Rectal smooth muscle tissue (tissue), 1 donor: ENCODE measurements around the gene LAMA4.
A peak's percentile ranks its signal among the peaks of the same experiment; 100 is the strongest.

Experiments used
- H3K27ac ChIP-seq: one replicate; pipeline ENCODE4 v1.7.0; 2013; ENCODE audit warnings: low read depth, low read length, inconsistent platforms
- H3K27me3 ChIP-seq: one replicate; pipeline ENCODE4 v1.7.0; 2013; ENCODE audit warnings: low read length; ENCODE audit not compliant: control insufficient read depth, insufficient read depth
- H3K36me3 ChIP-seq: one replicate; pipeline ENCODE4 v1.7.0; 2013; ENCODE audit warnings: low read length; ENCODE audit not compliant: control insufficient read depth, insufficient read depth
- H3K4me1 ChIP-seq: one replicate; pipeline ENCODE4 v1.7.0; 2013; ENCODE audit warnings: low read length; ENCODE audit not compliant: control insufficient read depth, insufficient read depth
- H3K4me3 ChIP-seq: one replicate; pipeline ENCODE4 v1.7.0; 2013; ENCODE audit warnings: low read length
- H3K9ac ChIP-seq: one replicate; pipeline ENCODE4 v1.7.0; 2013; ENCODE audit warnings: low read length

Gene LAMA4

DNA sequence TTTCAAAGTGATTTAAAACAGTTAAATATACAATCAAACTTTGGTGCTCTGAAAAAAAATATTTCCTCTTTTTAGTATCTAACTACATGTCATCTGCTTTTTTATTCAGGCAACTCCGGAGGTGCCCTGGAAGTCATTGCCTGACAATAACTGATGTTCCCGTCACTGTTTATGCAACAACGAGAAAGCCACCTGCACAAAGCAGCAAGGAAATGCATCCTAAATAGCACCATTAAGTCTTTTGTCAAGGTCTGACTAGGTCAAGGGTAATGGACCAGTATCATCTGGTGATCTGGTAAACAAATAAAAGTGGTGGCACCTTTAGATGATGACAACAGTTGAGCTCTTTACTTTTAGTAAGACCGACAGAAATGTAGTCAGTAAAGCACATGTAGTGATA lies 153.8 kb downstream of the LAMA4 start:
- no peaks in the 10 kb centered on the region for H3K27me3 ChIP-seq
- H3K27ac ChIP-seq = no peak overlapping the region
- no peak overlapping the region for H3K9ac ChIP-seq
- no peaks in the 10 kb centered on the region for H3K4me1 ChIP-seq
- H3K36me3 ChIP-seq = no peaks in the 10 kb centered on the region
- no peak overlapping the region for H3K4me3 ChIP-seq

GRCh38 chr6:112096901-112097300 lies 157.5 kb downstream of the LAMA4 start:
- Histone ChIP-seq H3K9ac (no peak overlapping the region), H3K4me1 (no peaks in the 10 kb centered on the region), H3K36me3 (no peaks in the 10 kb centered on the region), H3K27ac (no peak overlapping the region), H3K27me3 (no peaks in the 10 kb centered on the region), H3K4me3 (no peak overlapping the region)

DNA sequence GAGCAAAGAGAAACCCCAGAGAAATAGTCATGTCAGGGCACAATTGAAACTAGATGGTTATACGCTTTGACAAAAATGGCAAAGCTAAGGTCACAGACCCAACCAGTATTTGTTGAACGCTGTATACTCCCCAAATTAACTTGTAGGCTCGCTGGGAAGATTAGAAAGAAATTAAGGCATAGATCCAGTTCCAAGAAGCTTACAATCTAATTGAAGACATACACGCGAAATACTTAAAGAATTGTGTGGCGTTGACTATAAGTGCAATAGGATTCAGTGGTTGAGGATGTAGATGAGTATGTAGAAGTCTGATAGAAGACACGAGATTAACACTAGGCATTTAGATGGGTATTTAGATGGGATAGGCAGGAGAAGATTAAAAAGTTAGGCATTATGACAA lies 166.5 kb downstream of the LAMA4 start:
- Histone ChIP-seq H3K4me3 (peak overlapping the region; percentile 93), H3K27me3 (no peaks in the 10 kb centered on the region), H3K27ac (peak overlapping the region; percentile 84), H3K9ac (peak overlapping the region; percentile 38), H3K4me1 (peaks cover 5% of the 10 kb centered on the region), H3K36me3 (peaks cover 3% of the 10 kb centered on the region)

DNA sequence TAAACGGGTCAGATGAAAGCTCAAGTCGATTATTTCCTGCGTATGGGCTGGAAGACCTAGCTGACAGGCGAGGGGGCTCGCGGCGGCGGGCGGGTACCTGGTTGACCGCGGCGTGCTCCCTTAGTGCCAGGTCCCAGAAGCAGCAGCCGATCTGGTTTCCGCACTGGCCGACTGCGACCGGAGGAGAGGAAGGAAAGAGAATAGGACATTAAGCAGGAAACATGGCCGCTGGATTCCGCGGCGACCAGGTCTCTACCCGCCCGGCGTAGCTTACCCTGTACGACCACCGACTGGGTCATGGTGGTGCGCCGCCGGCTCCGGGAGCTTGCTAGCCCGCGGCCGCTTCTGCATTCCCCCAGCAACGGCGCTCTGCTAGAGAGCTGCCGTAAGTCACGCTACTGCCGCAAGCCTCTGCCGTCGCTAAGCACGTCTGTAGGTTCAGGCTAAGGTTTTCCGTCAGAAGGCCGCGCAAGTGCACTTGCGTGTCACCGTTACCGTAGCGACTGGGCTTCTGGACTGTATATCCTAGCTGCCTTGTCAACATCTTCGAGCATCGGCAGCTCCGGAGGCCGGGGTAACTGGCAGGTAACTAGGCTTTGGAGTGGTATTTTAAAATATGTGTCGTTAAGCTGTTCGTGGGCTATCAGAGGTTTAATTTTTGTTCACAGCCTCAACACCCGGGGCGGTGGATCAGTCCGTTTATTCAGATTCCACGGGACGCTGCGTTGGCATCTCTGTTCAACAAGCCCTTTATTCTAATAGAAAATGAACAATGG lies 167.0 kb downstream of the LAMA4 start, which contains the start of the genes FAM229B and TUBE1:
FAM229B (plus strand) TSS at position 456 of the 776 bp plus-strand sequence. CDS start 11,693 bp downstream, outside the sequence.
TUBE1 (minus strand) TSS at position 347 of the 776 bp plus-strand sequence; CDS start at position 299, 48 bp downstream.
- Histone ChIP-seq H3K4me1 (peaks cover 5% of the 10 kb centered on the region), H3K9ac (peak within 1 kb of the TSS; percentile 68), H3K36me3 (peaks cover 4% of the 10 kb centered on the region), H3K4me3 (peak within 1 kb of the TSS; percentile 93), H3K27me3 (no peaks in the 10 kb centered on the region), H3K27ac (peak within 1 kb of the TSS; percentile 84)

DNA sequence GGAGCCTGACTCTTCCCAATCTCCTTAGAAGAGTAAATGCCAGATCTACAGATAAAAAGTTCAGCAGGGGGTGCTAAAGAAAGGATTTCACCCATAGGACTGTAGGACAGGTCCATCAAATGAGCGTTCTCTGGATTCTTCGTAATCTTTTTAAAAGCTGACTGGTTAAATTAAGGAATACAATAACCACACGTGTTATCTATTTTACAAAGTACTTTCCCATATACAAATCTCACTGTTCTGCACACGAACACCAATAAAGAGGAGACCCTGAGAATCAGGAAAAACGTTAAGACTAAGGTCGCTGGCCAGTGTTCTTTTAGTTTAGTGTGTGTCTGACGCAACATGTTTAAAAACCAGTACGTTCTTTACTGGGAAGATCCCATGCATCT lies 167.6 kb downstream of the LAMA4 start:
- Histone ChIP-seq H3K36me3 (peaks cover 4% of the 10 kb centered on the region), H3K27ac (peak overlapping the region; percentile 84), H3K4me3 (peak overlapping the region; percentile 93), H3K9ac (peak overlapping the region; percentile 68), H3K27me3 (no peaks in the 10 kb centered on the region), H3K4me1 (peaks cover 5% of the 10 kb centered on the region)

DNA sequence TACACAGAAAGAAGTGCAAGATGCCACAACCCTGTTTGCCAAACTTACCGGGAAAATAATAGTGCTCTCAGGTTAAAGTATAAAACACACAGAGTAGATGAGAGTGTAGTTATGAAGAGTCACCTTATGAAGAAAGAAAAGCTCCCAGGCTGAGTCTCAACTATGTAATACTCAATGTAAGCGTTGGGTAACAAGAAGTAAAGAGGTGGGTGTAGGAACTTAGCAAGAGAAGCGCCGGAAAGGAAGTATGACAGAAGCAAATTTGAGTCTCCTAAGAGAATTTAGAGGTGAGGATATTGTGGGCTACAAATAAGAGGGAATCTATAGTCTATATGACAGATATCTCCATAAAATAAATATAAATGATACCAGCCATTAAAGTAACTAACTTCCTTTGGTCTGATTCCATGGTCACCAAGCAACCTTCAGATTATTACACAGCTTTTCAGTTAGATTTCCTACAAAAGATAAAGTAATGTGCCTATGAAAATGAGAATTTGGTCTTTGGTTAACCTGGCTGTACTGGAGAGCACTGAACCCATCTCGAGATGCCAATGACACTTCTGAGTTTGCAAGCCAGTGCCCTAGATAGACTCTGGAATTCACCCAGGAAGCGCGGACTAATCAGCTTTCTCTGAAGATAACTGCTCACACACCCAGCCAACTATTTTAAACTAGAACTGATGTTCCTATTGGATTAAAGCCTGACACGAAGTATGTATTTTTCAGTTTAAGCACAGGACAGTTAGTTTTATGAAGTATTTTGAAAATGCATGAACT lies 168.9 kb downstream of the LAMA4 start:
- Histone ChIP-seq H3K27me3 (no peaks in the 10 kb centered on the region), H3K4me3 (no peak overlapping the region), H3K27ac (no peak overlapping the region), H3K4me1 (peaks cover 5% of the 10 kb centered on the region), H3K9ac (no peak overlapping the region), H3K36me3 (peaks cover 5% of the 10 kb centered on the region)

GRCh38 chr6:112081569-112081968 lies 172.8 kb downstream of the LAMA4 start:
- H3K36me3 ChIP-seq = peaks cover 6% of the 10 kb centered on the region

DNA sequence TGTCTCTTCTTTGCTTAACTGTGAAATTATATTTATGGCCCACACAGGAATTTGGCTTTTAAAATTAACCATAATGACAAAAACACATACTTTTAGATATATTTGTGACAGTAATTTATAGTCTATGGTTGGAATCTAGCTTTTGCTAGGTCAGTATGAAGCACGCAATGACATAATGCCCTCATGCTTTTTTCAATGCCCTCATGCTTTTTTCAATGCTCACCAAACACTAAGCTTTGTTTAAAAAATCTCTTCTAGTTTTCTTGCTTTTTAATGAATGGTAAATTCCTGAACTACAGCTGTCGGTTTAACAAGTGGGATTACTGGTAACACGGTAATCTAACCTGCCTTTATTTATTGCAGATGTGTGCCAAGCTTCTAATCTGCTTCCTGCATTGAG lies 187.8 kb downstream of the LAMA4 start:
- H3K4me1 ChIP-seq = no peaks in the 10 kb centered on the region
- no peak overlapping the region for H3K27ac ChIP-seq
- no peak overlapping the region for H3K9ac ChIP-seq
- H3K36me3 ChIP-seq = no peaks in the 10 kb centered on the region
- H3K27me3 ChIP-seq = no peaks in the 10 kb centered on the region
- H3K4me3 ChIP-seq = no peak overlapping the region

More at GRCh38 chr6:112081569-112081968, 172.8 kb downstream of the LAMA4 start:
- Histone ChIP-seq H3K27ac (no peak overlapping the region), H3K4me1 (peaks cover 2% of the 10 kb centered on the region), H3K27me3 (no peaks in the 10 kb centered on the region), H3K9ac (no peak overlapping the region), H3K4me3 (no peak overlapping the region)

DNA sequence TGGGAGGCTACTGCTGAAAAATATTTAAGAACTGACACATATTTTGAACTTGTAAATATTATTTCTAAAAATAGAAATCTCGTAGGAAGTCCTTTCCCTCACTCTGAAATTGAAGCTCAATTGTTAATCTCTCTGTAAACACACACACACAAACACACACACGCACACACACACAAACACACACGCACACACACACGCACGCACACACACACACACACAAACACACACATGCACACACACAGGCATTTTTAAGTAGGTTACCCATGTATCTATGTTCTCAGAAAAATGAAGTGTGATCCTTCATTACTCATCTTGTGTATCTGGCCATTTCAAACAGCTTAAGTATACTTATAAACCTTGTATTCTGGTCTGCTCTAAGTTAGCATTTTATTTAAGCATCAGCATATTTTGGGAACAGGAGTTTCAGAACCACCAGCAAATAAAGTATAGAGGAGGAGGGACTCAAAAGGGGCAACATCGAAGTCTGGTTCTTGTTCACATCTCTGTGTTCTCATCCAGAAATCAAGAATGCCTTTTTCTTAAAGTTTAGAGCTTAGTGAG lies 188.9 kb downstream of the LAMA4 start:
- H3K36me3 ChIP-seq = no peaks in the 10 kb centered on the region
- H3K9ac ChIP-seq = no peak overlapping the region
- no peak overlapping the region for H3K27ac ChIP-seq
- H3K27me3 ChIP-seq = no peaks in the 10 kb centered on the region
- no peaks in the 10 kb centered on the region for H3K4me1 ChIP-seq
- no peak overlapping the region for H3K4me3 ChIP-seq

DNA sequence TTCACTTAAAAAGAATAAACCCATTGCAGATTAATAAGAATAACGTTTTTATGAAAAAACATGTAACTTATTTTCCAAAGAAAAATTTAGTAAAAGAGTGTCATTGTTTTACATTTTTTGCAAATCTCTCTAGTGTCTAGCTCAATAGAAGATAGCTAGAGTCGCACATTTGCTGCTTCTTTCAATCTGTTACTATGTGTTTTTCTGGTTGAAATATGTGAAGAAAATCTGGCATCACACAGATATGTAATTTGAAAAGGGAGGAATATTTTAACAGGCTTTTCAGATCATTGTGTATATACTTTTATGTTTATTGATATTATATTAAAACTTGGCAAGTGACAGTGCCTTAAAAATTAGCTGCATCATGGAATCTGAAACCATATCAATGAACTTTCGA lies 191.4 kb downstream of the LAMA4 start:
- no peaks in the 10 kb centered on the region for H3K36me3 ChIP-seq
- no peaks in the 10 kb centered on the region for H3K4me1 ChIP-seq
- no peak overlapping the region for H3K27ac ChIP-seq
- no peak overlapping the region for H3K4me3 ChIP-seq
- no peak overlapping the region for H3K9ac ChIP-seq
- no peaks in the 10 kb centered on the region for H3K27me3 ChIP-seq

DNA sequence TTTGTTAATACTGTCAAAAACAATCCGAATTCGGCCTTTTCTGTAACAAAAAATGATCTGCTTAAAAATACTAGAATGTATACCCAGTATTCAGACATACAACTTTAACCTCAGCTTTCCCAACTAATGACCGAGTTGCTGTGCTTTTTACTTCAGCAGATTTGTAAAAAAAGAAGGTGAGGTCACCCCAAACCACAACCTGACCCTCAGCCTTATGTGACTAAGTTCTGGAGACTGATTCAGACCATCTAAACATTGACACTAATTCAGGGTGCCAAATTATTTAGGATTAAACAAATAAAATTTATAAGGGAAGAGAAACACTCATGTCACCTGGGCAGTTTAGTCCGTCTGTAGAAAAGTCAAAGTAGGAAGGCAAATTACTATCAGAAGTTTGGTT lies 192.8 kb downstream of the LAMA4 start:
- Histone ChIP-seq H3K36me3 (no peaks in the 10 kb centered on the region), H3K9ac (no peak overlapping the region), H3K4me3 (no peak overlapping the region), H3K27ac (no peak overlapping the region), H3K27me3 (no peaks in the 10 kb centered on the region), H3K4me1 (no peaks in the 10 kb centered on the region)
